OCI-LY3 (cell line): Measurements from ENCODE around the gene MLLT10.

ENCODE experiments used
- CTCF ChIP-seq: fragments of 200-600, 300-600 bp; sonication (generic); IDR thresholded peaks from 2 replicates; pipeline ENCODE4 v1.5.1; 2014; ENCODE audit warnings: antibody characterized with exemption, low read length, low read depth
- EZH2phosphoT487 ChIP-seq: fragments of 200-600 bp; shearing (Covaris generic); IDR thresholded peaks from 2 replicates; pipeline ENCODE4 v1.6.1; 2018; ENCODE audit warnings: antibody characterized with exemption, mixed run types, low read depth

GRCh38 chr10:21523557-21524008 lies 10.4 kb upstream of the MLLT10 start:
- no peak for TF ChIP-seq CTCF
- no peak for TF ChIP-seq EZH2phosphoT487
